BE2C (cell line): ENCODE measurements around the gene COX4I2.

Experiments
- DNase-seq: peaks from one replicate; pipeline ENCODE4 v3.0.0-alpha.2; 2020
- H3K27me3 ChIP-seq: fragments of 250-450 bp; sonication (Bioruptor Pico); 2 replicates; pipeline ENCODE4 v1.5.1; 2020; ENCODE audit warnings: mild to moderate bottlenecking
- H3K36me3 ChIP-seq: fragments of 250-450 bp; sonication (Bioruptor Pico); 2 replicates; pipeline ENCODE4 v1.5.1; 2020; ENCODE audit warnings: mild to moderate bottlenecking
- H3K4me1 ChIP-seq: fragments of 250-450 bp; sonication (Bioruptor Pico); 2 replicates; pipeline ENCODE4 v1.5.1; 2020
- H3K4me3 ChIP-seq: 2 replicates; pipeline ENCODE4 v1.5.1; 2011; ENCODE audit warnings: low read depth, low read length
- H3K9me3 ChIP-seq: fragments of 250-450 bp; sonication (Bioruptor Pico); 2 replicates; pipeline ENCODE4 v1.5.1; 2020
- CTCF ChIP-seq: IDR thresholded peaks from 2 replicates; pipeline ENCODE4 v1.5.1; 2012; ENCODE audit warnings: mild to moderate bottlenecking, low read depth, low read length

The COX4I2 gene

DNA sequence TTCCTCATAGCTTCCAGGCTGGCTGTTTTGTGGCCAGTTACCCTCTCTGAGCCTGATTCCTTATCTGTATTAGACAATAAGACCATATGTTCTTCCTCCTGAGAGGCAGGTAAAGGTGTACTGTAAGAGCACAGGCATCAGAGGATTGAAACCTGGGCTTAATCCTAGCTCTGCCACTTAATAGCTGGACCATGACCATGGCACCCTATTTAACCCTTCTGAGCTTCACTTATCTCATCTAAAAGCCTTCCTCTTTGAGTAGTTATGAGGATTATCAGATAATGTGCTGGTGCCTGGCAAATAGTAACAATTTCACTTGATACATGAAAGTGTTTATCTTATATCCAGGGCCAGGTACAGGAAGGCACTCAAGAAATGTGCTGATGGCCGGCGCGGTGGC lies 50.1 kb downstream of the COX4I2 start:
- H3K36me3 ChIP-seq, result peaks cover 7% of the 10 kb centered on the region
- H3K27me3 ChIP-seq, result no peaks in the 10 kb centered on the region
- no peak for DNase-seq
- TF ChIP-seq CTCF, result no peak
- H3K4me3 ChIP-seq, result no peak overlapping the region
- no peaks in the 10 kb centered on the region for H3K9me3 ChIP-seq
- H3K4me1 ChIP-seq, result peaks cover 4% of the 10 kb centered on the region

GRCh38 chr20:31689141-31689540 lies 51.4 kb downstream of the COX4I2 start:
- Histone ChIP-seq H3K4me1 (peaks cover 4% of the 10 kb centered on the region), H3K4me3 (no peak overlapping the region), H3K9me3 (no peaks in the 10 kb centered on the region), H3K27me3 (no peaks in the 10 kb centered on the region), H3K36me3 (peaks cover 7% of the 10 kb centered on the region)
- TF ChIP-seq CTCF, result no peak
- no peak for DNase-seq

DNA sequence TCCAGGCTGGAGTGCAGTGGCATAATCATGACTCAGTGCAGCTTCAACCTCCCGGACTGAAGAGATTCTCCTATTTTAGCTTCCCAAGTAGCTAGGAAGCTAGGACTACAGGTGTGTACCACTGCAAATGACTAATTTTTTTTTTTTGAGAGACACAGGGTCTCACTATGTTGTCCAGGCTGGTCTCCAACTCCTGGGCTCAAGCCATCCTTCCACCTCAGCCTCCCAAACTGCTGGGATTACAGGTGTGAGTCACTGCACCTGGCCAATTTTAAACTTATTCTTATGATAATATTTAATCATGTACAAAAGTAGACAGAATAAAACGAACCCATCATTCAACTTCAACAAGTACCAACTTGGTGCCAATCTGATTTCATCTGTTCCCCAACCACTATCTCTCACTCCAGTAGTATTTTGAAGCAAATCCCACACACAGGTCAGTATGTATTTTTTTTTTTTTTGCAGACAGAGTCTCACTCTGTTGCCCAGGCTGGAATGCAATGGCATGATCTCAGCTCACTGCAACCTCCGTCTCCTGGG lies 52.5 kb downstream of the COX4I2 start:
- Histone ChIP-seq H3K27me3 (no peaks in the 10 kb centered on the region), H3K4me1 (no peaks in the 10 kb centered on the region), H3K36me3 (peaks cover 7% of the 10 kb centered on the region), H3K9me3 (no peaks in the 10 kb centered on the region), H3K4me3 (no peak overlapping the region)
- DNase-seq, result no peak
- TF ChIP-seq CTCF, result no peak

- DNase-seq, result no peak
- Histone ChIP-seq H3K36me3 (peaks cover 7% of the 10 kb centered on the region), H3K4me1 (no peaks in the 10 kb centered on the region), H3K9me3 (no peaks in the 10 kb centered on the region), H3K4me3 (no peak overlapping the region), H3K27me3 (no peaks in the 10 kb centered on the region)
- no peak for TF ChIP-seq CTCF
Observed at GRCh38 chr20:31691646-31692275, 54.0 kb downstream of the COX4I2 start.

DNA sequence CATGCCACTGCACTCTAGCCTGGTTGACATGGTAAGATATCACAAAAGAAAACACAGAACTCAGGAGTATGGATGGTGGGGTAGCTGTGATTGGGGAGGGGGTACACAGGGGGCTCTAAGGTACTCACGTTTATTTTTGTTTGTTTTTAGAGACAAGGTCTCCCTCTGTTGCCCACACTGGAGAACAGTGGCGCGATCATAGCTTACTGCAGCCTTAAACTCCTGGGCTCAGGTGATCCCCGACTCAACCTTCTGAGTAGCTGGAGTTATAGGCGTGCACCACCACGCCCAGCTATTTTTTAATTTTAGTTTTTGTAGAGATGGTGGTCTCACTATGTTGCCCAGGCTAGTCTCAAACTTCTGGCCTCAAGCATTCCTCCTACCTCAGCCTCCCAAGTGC lies 55.7 kb downstream of the COX4I2 start:
- no peak for TF ChIP-seq CTCF
- no peaks in the 10 kb centered on the region for H3K27me3 ChIP-seq
- no peaks in the 10 kb centered on the region for H3K4me1 ChIP-seq
- no peaks in the 10 kb centered on the region for H3K9me3 ChIP-seq
- H3K4me3 ChIP-seq, result no peak overlapping the region
- no peak for DNase-seq
- peaks cover 3% of the 10 kb centered on the region; the same call in 1 of the 2 replicates for H3K36me3 ChIP-seq

DNA sequence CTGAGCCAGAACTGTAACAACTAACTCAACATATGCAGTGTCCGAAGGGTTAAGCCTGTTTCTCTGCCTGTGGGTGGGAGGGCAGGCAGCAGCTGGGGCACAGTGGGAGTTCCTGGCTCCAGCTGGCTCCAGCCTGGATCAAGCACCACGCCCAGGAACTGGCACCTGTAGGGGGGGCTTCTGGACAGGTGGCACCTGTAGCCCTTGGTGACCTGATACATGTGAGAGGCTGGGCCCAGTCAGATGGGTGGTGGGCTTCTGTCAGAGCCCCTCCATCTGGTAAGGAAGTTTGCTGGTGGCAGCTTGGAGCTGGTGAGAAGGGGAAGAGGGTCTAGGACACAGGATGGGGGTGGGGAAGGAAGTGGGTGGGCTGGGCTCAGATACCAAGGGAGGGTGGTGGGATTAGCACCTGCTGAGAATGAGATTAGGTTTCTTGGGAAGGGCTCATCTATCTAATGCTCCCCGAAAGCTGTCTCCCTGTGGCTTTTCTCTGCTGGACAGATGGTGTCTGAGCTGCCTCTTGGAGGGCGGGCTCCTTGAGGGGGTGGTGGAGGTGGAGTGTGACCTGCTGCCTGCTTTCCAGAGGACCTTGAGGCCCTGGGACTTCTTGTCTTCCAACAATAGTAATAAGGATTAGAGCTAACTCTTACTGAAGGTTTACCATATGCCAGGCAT lies 56.4 kb downstream of the COX4I2 start:
- DNase-seq, result no peak
- Histone ChIP-seq H3K27me3 (no peaks in the 10 kb centered on the region), H3K4me3 (no peak overlapping the region), H3K4me1 (no peaks in the 10 kb centered on the region), H3K9me3 (no peaks in the 10 kb centered on the region), H3K36me3 (peaks cover 3% of the 10 kb centered on the region; the same call in 1 of the 2 replicates)
- no peak for TF ChIP-seq CTCF
